ENCODE measurements around the gene FGFR3. TPM values are rescaled to one million over a fixed set of nuclear protein-coding genes. Genes with fewer than 3 reads are reported as not detected.

Gene FGFR3
- total and polyA plus RNA-seq, 4 experiments from 2014 or later, result 0.53 to 0.67 TPM; not detected in 2

- Mint-ChIP-seq H3K27ac (peak overlapping the region in 3 of 7 donors; percentile 22 to 53 (median 36)), H3K36me3 (peaks cover 36 to 56% of the 10 kb centered on the region in 2 donors), H3K4me3 (no peak overlapping the region), H3K27me3 (no peaks in the 10 kb centered on the region), H3K4me1 (peaks cover 0 to 4% (median 3%) of the 10 kb centered on the region in 4 donors), H3K9me3 (no peaks in the 10 kb centered on the region)
- POLR2A ChIA-PET (ENCODE audit: partially characterized antibody), result no interaction called here
- H3K36me3 ChIP-seq (ENCODE audit: insufficient read depth, low read length), result peaks cover 43% of the 10 kb centered on the region
- intact Hi-C loops (cut with micrococcal nuclease), result no loop called here
- no peaks in the 10 kb centered on the region for H3K9me3 ChIP-seq (ENCODE audit: control insufficient read depth in 1 of 2, low read length in 2 of 2)
- H3K4me3 ChIP-seq (ENCODE audit: low read length in 2 of 2), result no peak overlapping the region
- CTCF ChIA-PET (ENCODE audit: partially characterized antibody), result no interaction called here
- no peaks in the 10 kb centered on the region for H3K4me1 ChIP-seq (ENCODE audit: insufficient read depth, low read length)
- no peaks in the 10 kb centered on the region for H3K27me3 ChIP-seq (ENCODE audit: insufficient read depth, low read length)
- DNase-seq, result no peak
- H3K27ac ChIP-seq (ENCODE audit: low read depth, low read length), result no peak overlapping the region
Observed at GRCh38 chr4:1826531-1827350, 33.6 kb downstream of the FGFR3 start.

- Histone ChIP-seq H3K4me1 (ENCODE audit: insufficient read depth, low read length) (no peaks in the 10 kb centered on the region), H3K36me3 (ENCODE audit: insufficient read depth, low read length) (peaks cover 55% of the 10 kb centered on the region), H3K9me3 (ENCODE audit: control insufficient read depth in 1 of 2, low read length in 2 of 2) (no peaks in the 10 kb centered on the region), H3K27me3 (ENCODE audit: insufficient read depth, low read length) (no peaks in the 10 kb centered on the region), H3K27ac (ENCODE audit: low read depth, low read length) (no peak overlapping the region), H3K4me3 (ENCODE audit: low read length in 2 of 2) (no peak overlapping the region)
- Mint-ChIP-seq H3K9me3 (peaks cover 0 to 1% (median 0%) of the 10 kb centered on the region in 8 donors), H3K4me1 (peaks cover 0 to 7% (median 3%) of the 10 kb centered on the region in 4 donors), H3K36me3 (peaks cover 43 to 49% of the 10 kb centered on the region in 2 donors), H3K27me3 (no peaks in the 10 kb centered on the region), H3K4me3 (no peak overlapping the region), H3K27ac (peak overlapping the region in 1 of 7 donors; percentile 32)
- ChIA-PET CTCF (ENCODE audit: partially characterized antibody) (no interaction called here), POLR2A (ENCODE audit: partially characterized antibody) (no interaction called here)
- intact Hi-C loops (cut with micrococcal nuclease), result no loop called here
- no peak for DNase-seq
Observed at GRCh38 chr4:1830234-1830633, 37.1 kb downstream of the FGFR3 start.

- POLR2A ChIA-PET (ENCODE audit: partially characterized antibody), result no interaction called here
- peaks cover 57% of the 10 kb centered on the region for H3K36me3 ChIP-seq (ENCODE audit: insufficient read depth, low read length)
- H3K27ac ChIP-seq (ENCODE audit: low read depth, low read length), result no peak overlapping the region
- Mint-ChIP-seq H3K9me3 (peaks cover 0 to 1% (median 0%) of the 10 kb centered on the region in 8 donors), H3K36me3 (peaks cover 42 to 53% of the 10 kb centered on the region in 2 donors), H3K4me3 (no peak overlapping the region), H3K4me1 (peaks cover 0 to 7% (median 3%) of the 10 kb centered on the region in 4 donors), H3K27ac (peak overlapping the region in 2 of 7 donors; percentile 19 to 71), H3K27me3 (no peaks in the 10 kb centered on the region)
- CTCF ChIA-PET (ENCODE audit: partially characterized antibody), result no interaction called here
- no peaks in the 10 kb centered on the region for H3K9me3 ChIP-seq (ENCODE audit: control insufficient read depth in 1 of 2, low read length in 2 of 2)
- H3K27me3 ChIP-seq (ENCODE audit: insufficient read depth, low read length), result no peaks in the 10 kb centered on the region
- no peaks in the 10 kb centered on the region for H3K4me1 ChIP-seq (ENCODE audit: insufficient read depth, low read length)
- no peak for DNase-seq
- intact Hi-C loops (cut with micrococcal nuclease), result no loop called here
- no peak overlapping the region for H3K4me3 ChIP-seq (ENCODE audit: low read length in 2 of 2)
Observed at GRCh38 chr4:1830642-1831228, 37.6 kb downstream of the FGFR3 start.

GRCh38 chr4:1831331-1831730 is 38.2 kb downstream of the FGFR3 start:
- peaks cover 41 to 52% of the 10 kb centered on the region in 2 donors for H3K36me3 Mint-ChIP-seq
- H3K4me3 ChIP-seq (ENCODE audit: low read length in 2 of 2), result no peak overlapping the region
- POLR2A ChIA-PET (ENCODE audit: partially characterized antibody), result no interaction called here
- H3K27ac Mint-ChIP-seq, result no peak overlapping the region
- intact Hi-C loops (cut with micrococcal nuclease), result no loop called here
- H3K27me3 ChIP-seq (ENCODE audit: insufficient read depth, low read length), result no peaks in the 10 kb centered on the region
- H3K9me3 ChIP-seq (ENCODE audit: control insufficient read depth in 1 of 2, low read length in 2 of 2), result no peaks in the 10 kb centered on the region
- peaks cover 55% of the 10 kb centered on the region for H3K36me3 ChIP-seq (ENCODE audit: insufficient read depth, low read length)
- H3K4me1 ChIP-seq (ENCODE audit: insufficient read depth, low read length), result no peaks in the 10 kb centered on the region
- no peak for DNase-seq
- H3K27ac ChIP-seq (ENCODE audit: low read depth, low read length), result no peak overlapping the region
- peaks cover 0 to 1% (median 0%) of the 10 kb centered on the region in 8 donors for H3K9me3 Mint-ChIP-seq
- CTCF ChIA-PET (ENCODE audit: partially characterized antibody), result no interaction called here
- H3K4me1 Mint-ChIP-seq, result peaks cover 0 to 7% (median 4%) of the 10 kb centered on the region in 4 donors
- no peaks in the 10 kb centered on the region for H3K27me3 Mint-ChIP-seq
- no peak overlapping the region for H3K4me3 Mint-ChIP-seq

GRCh38 chr4:1832690-1833089 is 39.6 kb downstream of the FGFR3 start:
- Mint-ChIP-seq H3K4me3 (no peak overlapping the region), H3K36me3 (peaks cover 42 to 53% of the 10 kb centered on the region in 2 donors), H3K27ac (no peak overlapping the region), H3K4me1 (peaks cover 0 to 7% (median 4%) of the 10 kb centered on the region in 4 donors), H3K27me3 (no peaks in the 10 kb centered on the region), H3K9me3 (peaks cover 0 to 1% (median 0%) of the 10 kb centered on the region in 8 donors)
- no peaks in the 10 kb centered on the region for H3K4me1 ChIP-seq (ENCODE audit: insufficient read depth, low read length)
- H3K36me3 ChIP-seq (ENCODE audit: insufficient read depth, low read length), result peaks cover 56% of the 10 kb centered on the region
- H3K27me3 ChIP-seq (ENCODE audit: insufficient read depth, low read length), result no peaks in the 10 kb centered on the region
- no peak for DNase-seq
- H3K4me3 ChIP-seq (ENCODE audit: low read length in 2 of 2), result no peak overlapping the region
- POLR2A ChIA-PET (ENCODE audit: partially characterized antibody), result no interaction called here
- H3K27ac ChIP-seq (ENCODE audit: low read depth, low read length), result no peak overlapping the region
- CTCF ChIA-PET (ENCODE audit: partially characterized antibody), result no interaction called here
- H3K9me3 ChIP-seq (ENCODE audit: control insufficient read depth in 1 of 2, low read length in 2 of 2), result no peaks in the 10 kb centered on the region
- intact Hi-C loops (cut with micrococcal nuclease), result no loop called here

GRCh38 chr4:1833307-1834046 is 40.4 kb downstream of the FGFR3 start:
- intact Hi-C loops (cut with micrococcal nuclease), result no loop called here
- Histone ChIP-seq H3K27ac (ENCODE audit: low read depth, low read length) (no peak overlapping the region), H3K27me3 (ENCODE audit: insufficient read depth, low read length) (no peaks in the 10 kb centered on the region), H3K36me3 (ENCODE audit: insufficient read depth, low read length) (peaks cover 56% of the 10 kb centered on the region), H3K9me3 (ENCODE audit: control insufficient read depth in 1 of 2, low read length in 2 of 2) (no peaks in the 10 kb centered on the region), H3K4me1 (ENCODE audit: insufficient read depth, low read length) (no peaks in the 10 kb centered on the region), H3K4me3 (ENCODE audit: low read length in 2 of 2) (no peak overlapping the region)
- Mint-ChIP-seq H3K36me3 (peaks cover 42 to 55% of the 10 kb centered on the region in 2 donors), H3K27ac (no peak overlapping the region), H3K27me3 (no peaks in the 10 kb centered on the region), H3K9me3 (peaks cover 0 to 1% (median 0%) of the 10 kb centered on the region in 8 donors), H3K4me1 (peaks cover 0 to 7% (median 4%) of the 10 kb centered on the region in 4 donors), H3K4me3 (no peak overlapping the region)
- ChIA-PET CTCF (ENCODE audit: partially characterized antibody) (no interaction called here), POLR2A (ENCODE audit: partially characterized antibody) (no interaction called here)
- no peak for DNase-seq

Data from CD4-positive, alpha-beta memory T cell (primary cell).